Measurements from ENCODE around the gene CXXC5.

The CXXC5 gene

DNA sequence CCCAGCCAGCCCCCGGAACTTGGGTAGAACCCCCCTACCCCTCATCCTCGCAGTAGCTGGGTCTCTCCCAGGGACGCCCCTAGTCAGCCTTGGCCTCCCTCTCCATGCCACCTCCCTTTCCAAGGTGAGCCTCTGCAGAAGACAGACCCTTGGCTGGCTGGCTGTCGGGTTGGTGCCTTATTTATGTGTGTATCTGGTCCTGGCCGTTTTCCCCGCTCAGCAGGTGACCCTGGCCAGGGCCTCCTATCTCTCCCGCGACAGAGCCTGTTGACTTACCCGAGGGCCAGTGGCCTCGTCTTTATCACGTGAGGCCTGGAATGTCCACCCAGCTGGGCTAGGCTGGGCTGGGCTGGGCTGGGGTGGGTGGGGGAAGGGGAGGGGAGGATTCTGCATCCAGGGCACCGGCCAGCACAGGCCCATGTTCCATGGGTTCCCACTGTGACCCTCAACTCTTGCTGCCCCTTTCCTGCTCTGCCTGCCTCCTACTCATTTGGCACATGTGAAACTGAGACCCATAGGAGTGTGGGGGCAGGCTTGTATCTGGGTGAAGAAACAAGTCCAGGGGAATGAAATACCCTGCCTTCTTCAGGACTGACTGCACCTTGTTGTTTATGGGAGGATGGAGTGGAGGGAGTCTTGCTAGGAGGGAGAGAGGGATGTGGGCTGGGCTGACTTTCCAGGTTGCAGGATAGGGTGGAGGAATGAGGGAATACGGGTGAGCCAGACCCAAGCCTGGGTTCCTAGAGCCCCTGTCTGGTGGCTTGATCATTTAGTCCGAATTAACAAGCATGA lies 3.1 kb downstream of the CXXC5 start:
- DNase-seq (ENCODE audit: low read depth in 2 of 2) = no peak

DNA sequence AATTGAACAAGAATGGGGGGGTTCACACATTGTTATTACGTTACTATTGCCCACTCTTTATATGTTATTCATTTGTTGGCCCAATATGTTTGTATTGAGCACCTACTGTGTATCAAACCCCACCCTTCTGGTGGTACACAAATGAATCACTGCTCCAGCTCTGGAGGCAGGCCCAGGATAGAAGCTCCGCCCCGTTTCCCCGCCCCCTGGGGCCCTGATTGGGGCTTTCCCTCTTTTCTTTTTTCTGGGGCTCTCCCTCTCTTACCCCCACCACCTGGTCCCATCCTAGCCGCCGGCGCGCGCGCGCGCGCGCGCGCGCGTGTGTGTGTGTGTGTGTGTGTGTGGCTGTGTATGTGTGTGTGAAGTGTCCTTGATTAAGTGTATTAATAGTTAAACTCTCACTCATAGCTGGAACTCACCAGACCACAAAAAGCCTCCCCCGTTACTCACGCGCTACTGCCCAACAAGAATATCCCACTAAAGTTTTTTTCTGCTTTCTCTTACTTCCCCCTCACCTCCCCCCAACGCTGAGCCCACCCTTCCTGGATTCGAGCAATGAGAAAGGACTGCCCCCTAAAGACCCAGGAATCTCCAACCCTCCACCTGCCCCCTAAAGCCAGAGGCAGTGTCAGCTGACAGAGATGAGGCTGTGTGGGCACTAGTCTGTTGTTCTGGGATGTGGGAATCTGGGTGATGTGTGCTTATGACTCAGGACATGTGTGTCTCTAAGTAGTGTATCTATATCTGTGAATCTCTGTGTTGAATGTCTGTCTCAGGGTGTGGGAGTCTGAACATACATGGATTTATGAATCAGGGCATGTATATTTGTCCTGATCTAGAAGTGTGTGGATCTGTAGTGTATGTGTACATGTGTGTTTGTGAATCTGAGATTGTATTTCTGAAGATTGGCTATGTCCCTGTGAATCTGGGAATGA lies 4.0 kb downstream of the CXXC5 start:
- DNase-seq (ENCODE audit: low read depth in 2 of 2) = peak in 1 of 2 donors; percentile 52

DNA sequence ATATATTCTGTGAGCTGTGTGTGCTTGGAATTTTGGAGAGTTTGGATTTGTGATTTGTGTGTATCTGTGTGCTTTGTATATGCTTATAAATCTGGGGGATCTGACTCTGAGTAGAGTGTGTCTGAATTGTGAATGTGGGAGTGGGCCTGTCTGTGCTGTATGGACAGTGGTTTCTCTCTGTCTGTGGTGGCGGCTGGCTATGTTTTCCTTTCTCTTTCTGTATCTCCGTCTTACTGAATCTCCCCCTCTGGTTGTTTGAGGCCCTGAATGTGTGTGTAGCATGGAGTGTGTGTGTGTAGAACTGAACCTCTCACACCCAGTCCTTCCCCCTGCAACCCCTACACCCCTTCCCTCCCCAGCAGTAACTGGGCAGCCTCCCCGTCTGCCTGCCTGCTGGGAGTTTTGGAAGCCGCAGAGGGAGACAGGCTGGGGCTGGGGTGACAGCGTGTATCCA lies 4.7 kb downstream of the CXXC5 start:
- no peak for DNase-seq (ENCODE audit: low read depth in 2 of 2)

DNA sequence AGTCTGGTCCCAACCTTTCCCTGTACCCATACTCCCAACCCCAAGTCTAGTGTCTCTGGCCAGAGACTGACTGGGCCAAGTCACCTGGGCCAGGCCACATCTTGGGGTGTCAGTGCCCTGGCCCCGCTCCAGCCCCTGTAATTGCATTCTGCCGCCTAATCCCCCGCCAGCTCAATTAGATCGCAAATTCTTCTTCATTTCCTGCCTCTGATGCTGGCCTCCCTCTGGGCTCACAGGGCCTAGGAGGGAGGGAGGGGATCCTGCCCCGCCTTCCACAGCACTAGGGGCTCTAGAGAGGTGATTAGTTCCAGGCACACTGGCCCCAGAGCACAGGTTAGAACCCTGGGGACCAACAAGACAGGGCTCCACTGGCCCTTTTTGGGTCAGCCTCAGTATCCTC lies 5.5 kb downstream of the CXXC5 start:
- no peak for DNase-seq (ENCODE audit: low read depth in 2 of 2)

DNA sequence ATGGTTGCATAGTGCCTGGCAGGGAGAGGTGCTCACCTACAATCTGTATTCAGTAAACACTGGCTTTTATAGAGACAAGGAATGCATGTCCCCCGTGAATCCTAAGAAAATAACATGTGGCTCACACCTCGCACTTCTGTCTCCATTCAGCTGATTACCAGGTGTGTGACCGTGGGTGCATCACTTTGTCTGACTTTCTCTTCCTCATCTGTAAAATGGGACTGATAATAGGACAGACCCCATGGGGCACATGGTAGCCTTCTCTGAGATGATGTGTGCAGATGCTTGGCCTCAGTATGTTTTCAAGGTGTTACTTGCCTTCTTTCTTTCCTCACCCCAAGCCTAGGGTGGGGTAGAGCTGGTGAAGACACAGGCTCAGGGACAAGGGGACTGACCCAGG lies 6.3 kb downstream of the CXXC5 start:
- DNase-seq (ENCODE audit: low read depth in 2 of 2) = no peak

GRCh38 chr5:139654871-139655491 lies 6.8 kb downstream of the CXXC5 start:
- DNase-seq (ENCODE audit: low read depth in 2 of 2) = no peak

DNA sequence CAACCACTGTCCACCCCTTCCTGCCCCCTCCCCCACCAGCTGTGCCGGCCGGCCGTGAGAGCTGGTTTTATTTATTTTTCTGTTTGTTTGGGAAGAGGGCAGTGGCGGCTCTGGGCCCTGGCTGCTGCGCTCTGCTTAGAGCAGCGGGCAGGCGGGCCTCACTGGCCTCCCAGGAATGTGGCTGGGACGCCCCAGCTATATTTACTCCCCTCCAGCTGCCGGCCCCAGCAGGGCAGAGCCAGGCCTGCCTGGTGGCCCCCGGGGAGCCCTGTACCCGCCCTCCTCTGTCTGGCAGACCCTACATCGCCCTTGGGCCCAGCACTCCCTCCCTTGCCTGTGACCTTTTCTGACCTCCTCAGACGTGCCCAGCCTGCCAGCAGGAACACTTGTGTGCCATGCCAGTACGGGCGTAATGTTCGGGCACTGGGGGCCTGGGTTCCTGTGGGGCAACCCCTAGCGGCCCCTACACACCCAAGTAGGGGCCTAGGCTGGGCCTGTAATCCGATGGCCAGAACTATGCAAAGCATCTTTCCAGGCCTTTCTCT lies 7.7 kb downstream of the CXXC5 start:
- DNase-seq (ENCODE audit: low read depth in 2 of 2) = no peak

- DNase-seq (ENCODE audit: low read depth in 2 of 2) = no peak
Measured at GRCh38 chr5:139657363-139658321, 9.5 kb downstream of the CXXC5 start.

DNA sequence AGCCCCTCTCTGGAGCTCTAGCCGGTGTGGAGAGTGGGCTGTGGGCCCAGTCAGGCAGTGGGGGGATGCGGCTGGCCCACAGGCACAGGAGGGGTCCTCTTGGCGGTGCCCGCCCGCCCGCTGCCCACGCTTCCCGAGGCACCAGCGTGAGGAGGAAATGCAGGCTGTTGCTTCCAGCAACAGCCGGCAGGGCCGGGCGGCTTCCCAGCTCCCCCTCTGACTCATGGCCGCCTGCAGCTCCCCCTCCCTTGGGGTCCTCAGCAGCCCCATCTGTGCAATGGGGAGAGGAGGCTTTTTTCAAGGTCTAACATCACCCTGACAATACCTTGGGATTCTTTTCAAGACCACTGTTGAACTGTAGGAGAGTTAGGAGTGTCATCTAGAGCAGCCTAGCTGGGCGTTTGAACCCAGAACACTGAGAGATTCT lies 10.4 kb downstream of the CXXC5 start:
- no peak for DNase-seq (ENCODE audit: low read depth in 2 of 2)

- DNase-seq (ENCODE audit: low read depth in 2 of 2) = no peak
Measured at GRCh38 chr5:139658928-139659667, 10.9 kb downstream of the CXXC5 start.

- no peak for DNase-seq (ENCODE audit: low read depth in 2 of 2)
Measured at GRCh38 chr5:139659695-139660101, 11.5 kb downstream of the CXXC5 start.

GRCh38 chr5:139660105-139660922 lies 12.2 kb downstream of the CXXC5 start:
- DNase-seq (ENCODE audit: low read depth in 2 of 2) = no peak

GRCh38 chr5:139660923-139661814 lies 13.0 kb downstream of the CXXC5 start:
- no peak for DNase-seq (ENCODE audit: low read depth in 2 of 2)

- no peak for DNase-seq (ENCODE audit: low read depth in 2 of 2)
Measured at GRCh38 chr5:139662617-139663016, 14.5 kb downstream of the CXXC5 start.

DNA sequence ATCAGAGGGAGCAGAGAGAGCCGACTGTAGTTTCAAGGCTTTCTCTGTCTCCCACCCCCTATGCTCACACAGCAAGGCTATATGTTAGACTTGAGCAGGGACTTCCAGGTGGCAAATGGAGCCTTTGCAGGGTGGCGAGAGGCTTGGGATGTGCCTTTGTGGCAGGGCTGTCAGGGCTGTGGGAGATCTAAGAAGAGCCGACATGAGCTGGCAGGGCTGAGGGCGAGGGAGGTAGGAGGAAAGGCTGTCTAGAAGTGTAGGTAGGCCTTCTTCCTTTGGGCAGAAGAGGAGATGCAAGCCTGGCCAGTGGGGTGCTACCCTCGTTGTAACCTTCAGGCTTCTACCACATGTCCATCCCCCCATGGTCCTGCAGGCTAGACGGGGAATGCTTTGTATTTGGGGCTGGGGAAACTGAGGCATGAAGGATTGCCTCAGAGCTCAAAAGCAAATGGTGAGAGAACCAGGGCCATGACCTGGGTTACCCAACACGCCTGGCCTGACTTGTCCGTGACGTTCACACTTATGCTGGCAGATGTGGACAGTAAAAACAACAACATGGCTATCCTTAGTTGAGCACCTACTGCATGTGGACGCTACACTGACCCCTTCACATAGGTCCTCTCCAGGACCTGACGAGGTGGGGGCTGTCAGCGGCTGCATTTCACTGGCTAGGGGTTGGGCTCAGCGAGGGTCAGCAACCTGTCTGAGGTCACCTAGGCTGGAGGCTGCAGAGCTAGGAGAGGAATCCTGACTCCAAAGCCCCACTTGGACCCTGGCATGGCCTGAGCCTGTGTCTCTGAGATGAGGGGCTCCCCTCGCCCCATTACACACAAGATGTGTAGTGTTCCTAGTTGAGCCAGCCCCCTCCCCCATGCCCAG lies 15.3 kb downstream of the CXXC5 start:
- no peak for DNase-seq (ENCODE audit: low read depth in 2 of 2)

DNA sequence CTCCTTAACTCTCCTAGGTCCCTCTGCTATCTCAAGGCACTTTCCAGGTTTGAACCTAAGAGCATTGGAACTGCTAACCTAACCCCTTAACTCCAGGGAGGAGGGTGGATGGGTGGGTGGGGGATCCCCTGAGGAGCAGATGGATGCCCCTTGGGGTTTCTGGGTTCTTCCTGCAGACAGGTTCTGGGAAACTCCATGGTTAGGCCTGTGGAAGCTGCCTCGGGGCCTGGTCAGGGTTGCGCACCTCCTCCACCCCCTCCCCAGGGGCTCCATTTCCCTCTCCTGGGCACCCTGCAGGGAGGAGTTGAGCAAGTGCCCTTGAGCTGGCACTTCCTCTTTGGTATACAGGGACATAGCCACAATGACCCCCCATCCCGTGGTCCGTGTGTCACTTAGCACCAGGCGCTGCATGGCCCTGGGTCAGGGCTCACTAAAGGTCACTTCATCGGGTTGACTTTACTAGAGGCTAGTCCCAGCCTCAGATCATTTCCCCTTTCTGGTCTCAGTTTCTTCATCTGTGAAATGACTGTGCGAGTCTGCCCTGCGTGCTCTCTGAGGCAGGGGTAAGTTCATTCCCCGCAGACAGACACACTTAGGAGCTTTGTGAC lies 16.0 kb downstream of the CXXC5 start:
- no peak for DNase-seq (ENCODE audit: low read depth in 2 of 2)
